ENCODE results near the gene PXDN.

PXDN gene

GRCh38 chr2:1599301-1600085 is 144.8 kb downstream of the PXDN start:
- DNase-seq (ENCODE audit: low spot score) = no peak

- no peak for DNase-seq (ENCODE audit: low spot score)
Observed at GRCh38 chr2:1598800-1599199, 145.5 kb downstream of the PXDN start.

GRCh38 chr2:1598041-1598710 is 146.1 kb downstream of the PXDN start:
- no peak for DNase-seq (ENCODE audit: low spot score)

GRCh38 chr2:1595274-1595673 is 149.0 kb downstream of the PXDN start:
- DNase-seq (ENCODE audit: low spot score) = no peak

- no peak for DNase-seq (ENCODE audit: low spot score)
Observed at GRCh38 chr2:1594373-1595171, 149.7 kb downstream of the PXDN start.

GRCh38 chr2:1594123-1594372 is 150.3 kb downstream of the PXDN start:
- DNase-seq (ENCODE audit: low spot score) = no peak

- no peak for DNase-seq (ENCODE audit: low spot score)
Observed at GRCh38 chr2:1593371-1594122, 150.8 kb downstream of the PXDN start.

GRCh38 chr2:1591978-1592907 is 152.1 kb downstream of the PXDN start:
- DNase-seq (ENCODE audit: low spot score) = no peak

GRCh38 chr2:1591461-1591770 is 152.9 kb downstream of the PXDN start:
- DNase-seq (ENCODE audit: low spot score) = no peak

- DNase-seq (ENCODE audit: low spot score) = no peak
Observed at GRCh38 chr2:1590596-1591460, 153.5 kb downstream of the PXDN start.

- DNase-seq (ENCODE audit: low spot score) = no peak
Observed at GRCh38 chr2:1588978-1589621, 155.2 kb downstream of the PXDN start.

GRCh38 chr2:1588051-1588977 is 156.0 kb downstream of the PXDN start:
- DNase-seq (ENCODE audit: low spot score) = no peak

- DNase-seq (ENCODE audit: low spot score) = no peak
Observed at GRCh38 chr2:1586923-1587840, 157.1 kb downstream of the PXDN start.

- DNase-seq (ENCODE audit: low spot score) = no peak
Observed at GRCh38 chr2:1586251-1586922, 157.9 kb downstream of the PXDN start.

- DNase-seq (ENCODE audit: low spot score) = no peak
Observed at GRCh38 chr2:1585635-1586034, 158.7 kb downstream of the PXDN start.

GRCh38 chr2:1584691-1585485 is 159.4 kb downstream of the PXDN start:
- no peak for DNase-seq (ENCODE audit: low spot score)

Measured in putamen (tissue), 1 donor.